GM12865 (cell line): ENCODE results near the gene PTPRM.
"Not testable (repeated sequence)": the region's sequence is repeated elsewhere in the genome, so short reads cannot be mapped to it uniquely, and the experiment has no call there.

Source experiments
- DNase-seq: peaks from one replicate; pipeline ENCODE4 v3.0.0; 2010; ENCODE audit warnings: low read depth
- H3K4me3 ChIP-seq: 2 replicates; pipeline ENCODE4 v1.5.1; 2011; ENCODE audit warnings: mild to moderate bottlenecking, low read depth, low read length, control low read depth
- CTCF ChIP-seq: IDR thresholded peaks from 2 replicates; pipeline ENCODE4 v1.5.1; 2011; ENCODE audit warnings: low read length, control low read depth, low read depth, inconsistent platforms; ENCODE audit not compliant: insufficient read depth; ENCODE audit errors: missing control alignments

PTPRM gene

GRCh38 chr18:7958897-7959146 is 391.7 kb downstream of the PTPRM start:
- H3K4me3 ChIP-seq: no peak overlapping the region
- TF ChIP-seq CTCF: no peak
- no peak for DNase-seq

GRCh38 chr18:7966682-7967081 is 399.6 kb downstream of the PTPRM start:
- not testable (repeated sequence) for DNase-seq, H3K4me3 ChIP-seq

GRCh38 chr18:7974200-7974874 is 407.2 kb downstream of the PTPRM start:
- DNase-seq: no peak
- no peak overlapping the region for H3K4me3 ChIP-seq
- no peak for TF ChIP-seq CTCF

GRCh38 chr18:7977897-7978296 is 410.8 kb downstream of the PTPRM start:
- no peak overlapping the region for H3K4me3 ChIP-seq
- no peak for DNase-seq
- no peak for TF ChIP-seq CTCF

GRCh38 chr18:7978834-7979233 is 411.7 kb downstream of the PTPRM start:
- TF ChIP-seq CTCF: no peak
- H3K4me3 ChIP-seq: no peak overlapping the region
- DNase-seq: no peak

GRCh38 chr18:7979714-7980113 is 412.6 kb downstream of the PTPRM start:
- TF ChIP-seq CTCF: no peak
- no peak overlapping the region for H3K4me3 ChIP-seq
- DNase-seq: no peak

GRCh38 chr18:7980136-7980535 is 413.0 kb downstream of the PTPRM start:
- DNase-seq: peak; percentile 11
- peak; percentile 13 for TF ChIP-seq CTCF
- no peak overlapping the region for H3K4me3 ChIP-seq

- H3K4me3 ChIP-seq: no peak overlapping the region
- DNase-seq: no peak
- no peak for TF ChIP-seq CTCF
Measured at GRCh38 chr18:7980656-7981055, 413.5 kb downstream of the PTPRM start.
